HepG2 (cell line): ENCODE data around the gene OTUD1. TPM values are rescaled to one million over a fixed set of nuclear protein-coding genes. Genes with fewer than 3 reads are reported as not detected.

Source experiments
- ATAC-seq: fragments of 200-7000 bp; cut with Tn5 transposase; 3 replicates; pipeline ENCODE4 v1.9.1; 2020; ENCODE audit warnings: mild to moderate bottlenecking, moderate library complexity
- BruUV-seq: library from RNA; stranded (reverse); fragments of 400-500 nt; replicated peaks from 2 replicates; lab custom pipeline; 2021; lab: Mats Ljungman, UMichigan
- CTCF ChIA-PET: fragments of 300-600 bp; formaldehyde crosslinking; extraction: SDS; loops from one replicate; lab custom pipeline; 2021; ENCODE audit warnings: low total read pairs, inconsistent platforms, low intra/inter-chr PET ratio; lab: Yijun Ruan, JAX
- POLR2A ChIA-PET: fragments of 350-600 bp; sonication (Branson Sonifier 250); formaldehyde crosslinking; loops from one replicate; lab custom pipeline; 2020; ENCODE audit warnings: antibody characterized with exemption, inconsistent platforms; lab: Yijun Ruan, JAX
- DNase-seq: peaks from one replicate; pipeline ENCODE4 v3.0.0-alpha.2; 2015; ENCODE audit warnings: low spot score
- FAIRE-seq: peaks from 3 replicates; lab custom pipeline; 2011; peaks lifted over from hg19 to GRCh38; lab: Jason Lieb, UNC
- H2AFZ ChIP-seq: one replicate; pipeline ENCODE4 v1.6.1; 2011; ENCODE audit warnings: low read length, inconsistent platforms
- H3K27ac ChIP-seq: fragments of 300-600 bp; 3 replicates; pipeline ENCODE4 v1.8.0; 2011; ENCODE audit warnings: mixed run types, mild to moderate bottlenecking, mixed read lengths, low read length, inconsistent platforms; ENCODE audit not compliant: insufficient read depth; ENCODE audit errors: extremely low read length
- H3K27me3 ChIP-seq, 2 experiments: fragments of 200-600 bp in 1 of 2; 2 replicates in 1 of 2; 3 replicates in 1 of 2; pipeline versions ENCODE4 v1.6.0 to v1.8.0; 2011; ENCODE audit warnings: low read length in 2 of 2, mild to moderate bottlenecking in 2 of 2, moderate library complexity in 2 of 2, inconsistent platforms in 1 of 2; ENCODE audit not compliant: insufficient read depth in 2 of 2, control insufficient read depth in 1 of 2
- H3K36me3 ChIP-seq, 2 experiments: fragments of 200-600 bp in 1 of 2; replicated peaks in 1 of 2; 2 replicates in 1 of 2; 3 replicates in 1 of 2; pipeline versions ENCODE4 v1.5.1 to v1.8.0; 2011; ENCODE audit warnings: low read length in 2 of 2, inconsistent platforms in 1 of 2; ENCODE audit not compliant: insufficient read depth in 2 of 2, control insufficient read depth in 1 of 2
- H3K4me1 ChIP-seq: 2 replicates; pipeline ENCODE4 v1.5.1; 2012; ENCODE audit warnings: low read length, inconsistent platforms; ENCODE audit not compliant: insufficient read depth
- H3K4me2 ChIP-seq: 2 replicates; pipeline ENCODE4 v1.6.0; 2011; ENCODE audit warnings: low read depth, low read length, inconsistent platforms
- H3K4me3 ChIP-seq, 3 experiments: fragments of 200-600 bp in 1 of 3; sonication (generic), shearing (Covaris generic) in 1 of 3; replicated peaks in 1 of 3; 2 replicates each; pipeline ENCODE4 v1.5.1; 2011 to 2016; ENCODE audit warnings: low read length in 3 of 3, inconsistent platforms in 2 of 3, low read depth in 2 of 3, mild to moderate bottlenecking in 2 of 3, control low read depth in 1 of 3, mixed read lengths in 1 of 3; ENCODE audit not compliant: insufficient read depth in 1 of 3
- H3K79me2 ChIP-seq: one replicate; pipeline ENCODE4 v1.6.1; 2011; ENCODE audit warnings: low read length, inconsistent platforms; ENCODE audit not compliant: insufficient read depth
- H3K9ac ChIP-seq: 2 replicates; pipeline ENCODE4 v1.6.0; 2011; ENCODE audit warnings: mild to moderate bottlenecking, low read depth, low read length, inconsistent platforms; ENCODE audit not compliant: insufficient read depth
- H3K9me3 ChIP-seq: 2 replicates; pipeline ENCODE4 v1.5.1; 2012; ENCODE audit warnings: mild to moderate bottlenecking, low read length
- H4K20me1 ChIP-seq: 2 replicates; pipeline ENCODE4 v1.6.0; 2011; ENCODE audit warnings: inconsistent platforms, mild to moderate bottlenecking, low read length, moderate library complexity; ENCODE audit not compliant: insufficient read depth
- NONO ChIP-seq, 2 experiments: fragments of 450-650 bp in 1 of 2; sonication (generic) in 1 of 2; formaldehyde crosslinking in 1 of 2; IDR thresholded peaks in 1 of 2; conservative IDR thresholded peaks in 1 of 2; 2 replicates each; pipeline versions ENCODE4 v1.6.1 to v1.8.0; 2017 to 2022; ENCODE audit warnings: mild to moderate bottlenecking in 1 of 2, missing genetic modification reagents in 1 of 2, moderate library complexity in 1 of 2
- PBX2 ChIP-seq: IDR thresholded peaks from 2 replicates; pipeline ENCODE4 v1.6.1; 2016; ENCODE audit warnings: control low read depth
- PLRG1 ChIP-seq: fragments of 450-650 bp; conservative IDR thresholded peaks from 2 replicates; pipeline ENCODE4 v1.6.1; 2016
- RFXAP ChIP-seq: sonication (generic); formaldehyde crosslinking; IDR thresholded peaks from 2 replicates; pipeline ENCODE4 v1.4.0; 2020; ENCODE audit warnings: missing genetic modification reagents, borderline replicate concordance
- TAF1 ChIP-seq: sonication (generic); formaldehyde crosslinking; IDR thresholded peaks from 2 replicates; pipeline ENCODE4 v1.4.0; 2020; ENCODE audit warnings: missing genetic modification reagents
- TOPORS ChIP-seq: sonication (generic); formaldehyde crosslinking; IDR thresholded peaks from 2 replicates; pipeline ENCODE4 v1.8.0; 2023; ENCODE audit warnings: mild to moderate bottlenecking, missing genetic modification reagents
- ZC3H4 ChIP-seq: sonication (generic); formaldehyde crosslinking; IDR thresholded peaks from 2 replicates; pipeline ENCODE4 v1.4.0; 2020; ENCODE audit warnings: missing genetic modification reagents, borderline replicate concordance
- ZFYVE20 ChIP-seq: sonication (generic); formaldehyde crosslinking; IDR thresholded peaks from 2 replicates; pipeline ENCODE4 v1.8.0; 2023; ENCODE audit warnings: low read depth, mild to moderate bottlenecking, moderate library complexity, missing genetic modification reagents, borderline replicate concordance
- ZNF263 ChIP-seq: sonication (generic); formaldehyde crosslinking; IDR thresholded peaks from 2 replicates; pipeline ENCODE4 v1.4.0; 2020; ENCODE audit warnings: missing genetic modification reagents
- ZNF354B ChIP-seq: sonication (generic); formaldehyde crosslinking; IDR thresholded peaks from 2 replicates; pipeline ENCODE4 v1.8.0; 2022; ENCODE audit warnings: mild to moderate bottlenecking, missing genetic modification reagents
- ZNF639 ChIP-seq: conservative IDR thresholded peaks from 2 replicates; pipeline ENCODE4 v1.6.1; 2018; ENCODE audit warnings: missing genetic modification reagents
- WGBS: methylation state at CpG from one replicate; pipeline ENCODE4 v1.1.6; 2017; ENCODE audit warnings: low lambda C conversion rate; 5-methylcytosine and 5-hydroxymethylcytosine counted together
- in situ Hi-C: cut with HindIII; loops from 2 replicates; pipeline ENCODE4 v1.10.0; 2017; ENCODE audit warnings: low pct_unique_long_range_greater_than_20kb; ENCODE audit not compliant: extremely low pct_ligation_motif_present
- intact Hi-C: fragments of 100-400 bp; cut with micrococcal nuclease; formaldehyde crosslinking; loops from one replicate; pipeline ENCODE4 v1.10.0; 2022; ENCODE audit not compliant: unreplicated experiment
- polyA plus RNA-seq, 8 experiments: library from polyadenylated mRNA; depleted of rRNA in 3 of 8; stranded (reverse) in 7 of 8; unstranded in 1 of 8; fragments of >200 nt; fragmentation: Illumina TruSeq in 4 of 8; extraction: Trizol in 4 of 8; gene quantifications; 2 replicates each; pipeline versions ENCODE4 v1.2.1 to v1.2.3, GENCODE V29; 2011 to 2016; ENCODE audit warnings: low read depth in 4 of 8, missing spikeins in 1 of 8, mixed read lengths in 1 of 8; ENCODE audit not compliant: insufficient read depth in 1 of 8
- total RNA-seq, 5 experiments: library from RNA; depleted of rRNA; stranded (reverse); fragments of >200 nt; fragmentation: Illumina TruSeq; extraction: Trizol; gene quantifications; 2 replicates each; pipeline ENCODE4 v1.2.3, GENCODE V29; 2016; ENCODE audit warnings: low read depth in 1 of 5
- TF ChIP-seq, protein P1 (sequence below): IDR thresholded peaks from 2 replicates; pipeline ENCODE4 v1.6.1; 2018; ENCODE audit warnings: missing genetic modification reagents, mild to moderate bottlenecking, missing compliant biosample characterization
- TF ChIP-seq, protein P2 (sequence below): sonication (generic); formaldehyde crosslinking; IDR thresholded peaks from 2 replicates; pipeline ENCODE4 v1.5.1; 2020; ENCODE audit warnings: missing genetic modification reagents, mild to moderate bottlenecking, borderline replicate concordance
- TF ChIP-seq, protein P3 (sequence below): sonication (generic); formaldehyde crosslinking; conservative IDR thresholded peaks from 2 replicates; pipeline ENCODE4 v1.8.0; 2022; ENCODE audit warnings: missing genetic modification reagents

Gene OTUD1
- total and polyA plus RNA-seq, 2 of the 13 experiments (the other 11 are each of a cell fraction or from before 2014, with no cell fraction given), result 1.2 to 1.4 TPM

DNA sequence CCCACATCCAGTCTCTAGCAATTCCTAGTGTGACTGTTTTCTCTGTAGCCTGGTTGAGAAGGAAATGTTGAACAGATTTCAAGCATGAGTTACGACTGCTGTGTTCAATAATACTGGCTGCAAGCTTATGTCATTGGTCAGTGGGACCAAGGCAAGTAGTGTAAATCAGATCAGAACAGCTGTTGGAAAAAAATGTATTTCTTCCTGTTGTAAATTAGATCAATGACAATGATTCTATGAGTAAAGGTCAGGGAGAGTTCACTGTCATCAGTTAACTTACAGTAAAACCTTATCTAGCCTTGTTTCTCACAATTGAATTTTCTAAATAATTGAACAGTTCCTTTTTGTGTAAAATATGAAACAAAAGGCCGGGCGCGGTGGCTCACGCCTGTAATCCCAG, 6.7 kb downstream of the OTUD1 start:
- Histone ChIP-seq H3K79me2 (no peaks in the 10 kb centered on the region), H3K27ac (no peak overlapping the region), H3K27me3 (no peaks in the 10 kb centered on the region), H3K36me3 (no peaks in the 10 kb centered on the region), H4K20me1 (no peaks in the 10 kb centered on the region), H3K9ac (no peak overlapping the region), H3K4me1 (peaks cover 15% of the 10 kb centered on the region), H3K4me2 (no peak overlapping the region), H3K9me3 (no peaks in the 10 kb centered on the region), H2AFZ (no peak overlapping the region), H3K4me3 (no peak overlapping the region)
- intact Hi-C loops, result no loop called here
- ChIA-PET CTCF (no interaction called here), POLR2A (no interaction called here)
- TF ChIP-seq PBX2 (no peak), PLRG1 (no peak), ZFYVE20 (CRISPR knock-in tag) (no peak), NONO (IDR thresholded peaks at IDR 0.05) (no peak), NONO (CRISPR knock-in tag; conservative IDR thresholded peaks at IDR 0.05) (no peak), TOPORS (CRISPR knock-in tag) (no peak), ZNF263 (CRISPR knock-in tag) (no peak), ZNF354B (CRISPR knock-in tag) (no peak), ZC3H4 (CRISPR knock-in tag) (no peak), RFXAP (no peak), ZNF639 (CRISPR knock-in tag) (no peak), TAF1 (CRISPR knock-in tag) (no peak)
- TF ChIP-seq, protein P1, sequence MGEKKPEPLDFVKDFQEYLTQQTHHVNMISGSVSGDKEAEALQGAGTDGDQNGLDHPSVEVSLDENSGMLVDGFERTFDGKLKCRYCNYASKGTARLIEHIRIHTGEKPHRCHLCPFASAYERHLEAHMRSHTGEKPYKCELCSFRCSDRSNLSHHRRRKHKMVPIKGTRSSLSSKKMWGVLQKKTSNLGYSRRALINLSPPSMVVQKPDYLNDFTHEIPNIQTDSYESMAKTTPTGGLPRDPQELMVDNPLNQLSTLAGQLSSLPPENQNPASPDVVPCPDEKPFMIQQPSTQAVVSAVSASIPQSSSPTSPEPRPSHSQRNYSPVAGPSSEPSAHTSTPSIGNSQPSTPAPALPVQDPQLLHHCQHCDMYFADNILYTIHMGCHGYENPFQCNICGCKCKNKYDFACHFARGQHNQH, result no peak
- TF ChIP-seq, protein P2, sequence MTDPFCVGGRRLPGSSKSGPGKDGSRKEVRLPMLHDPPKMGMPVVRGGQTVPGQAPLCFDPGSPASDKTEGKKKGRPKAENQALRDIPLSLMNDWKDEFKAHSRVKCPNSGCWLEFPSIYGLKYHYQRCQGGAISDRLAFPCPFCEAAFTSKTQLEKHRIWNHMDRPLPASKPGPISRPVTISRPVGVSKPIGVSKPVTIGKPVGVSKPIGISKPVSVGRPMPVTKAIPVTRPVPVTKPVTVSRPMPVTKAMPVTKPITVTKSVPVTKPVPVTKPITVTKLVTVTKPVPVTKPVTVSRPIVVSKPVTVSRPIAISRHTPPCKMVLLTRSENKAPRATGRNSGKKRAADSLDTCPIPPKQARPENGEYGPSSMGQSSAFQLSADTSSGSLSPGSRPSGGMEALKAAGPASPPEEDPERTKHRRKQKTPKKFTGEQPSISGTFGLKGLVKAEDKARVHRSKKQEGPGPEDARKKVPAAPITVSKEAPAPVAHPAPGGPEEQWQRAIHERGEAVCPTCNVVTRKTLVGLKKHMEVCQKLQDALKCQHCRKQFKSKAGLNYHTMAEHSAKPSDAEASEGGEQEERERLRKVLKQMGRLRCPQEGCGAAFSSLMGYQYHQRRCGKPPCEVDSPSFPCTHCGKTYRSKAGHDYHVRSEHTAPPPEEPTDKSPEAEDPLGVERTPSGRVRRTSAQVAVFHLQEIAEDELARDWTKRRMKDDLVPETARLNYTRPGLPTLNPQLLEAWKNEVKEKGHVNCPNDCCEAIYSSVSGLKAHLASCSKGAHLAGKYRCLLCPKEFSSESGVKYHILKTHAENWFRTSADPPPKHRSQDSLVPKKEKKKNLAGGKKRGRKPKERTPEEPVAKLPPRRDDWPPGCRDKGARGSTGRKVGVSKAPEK (CRISPR knock-in tag), result no peak
- TF ChIP-seq, protein P3, sequence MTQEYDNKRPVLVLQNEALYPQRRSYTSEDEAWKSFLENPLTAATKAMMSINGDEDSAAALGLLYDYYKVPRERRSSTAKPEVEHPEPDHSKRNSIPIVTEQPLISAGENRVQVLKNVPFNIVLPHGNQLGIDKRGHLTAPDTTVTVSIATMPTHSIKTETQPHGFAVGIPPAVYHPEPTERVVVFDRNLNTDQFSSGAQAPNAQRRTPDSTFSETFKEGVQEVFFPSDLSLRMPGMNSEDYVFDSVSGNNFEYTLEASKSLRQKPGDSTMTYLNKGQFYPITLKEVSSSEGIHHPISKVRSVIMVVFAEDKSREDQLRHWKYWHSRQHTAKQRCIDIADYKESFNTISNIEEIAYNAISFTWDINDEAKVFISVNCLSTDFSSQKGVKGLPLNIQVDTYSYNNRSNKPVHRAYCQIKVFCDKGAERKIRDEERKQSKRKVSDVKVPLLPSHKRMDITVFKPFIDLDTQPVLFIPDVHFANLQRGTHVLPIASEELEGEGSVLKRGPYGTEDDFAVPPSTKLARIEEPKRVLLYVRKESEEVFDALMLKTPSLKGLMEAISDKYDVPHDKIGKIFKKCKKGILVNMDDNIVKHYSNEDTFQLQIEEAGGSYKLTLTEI (CRISPR knock-in tag), result no peak
- no TSS peak for BruUV-seq
- WGBS, result 94% methylated on average over 5 of the region's 5 CpGs
- ATAC-seq (no peak), FAIRE-seq (no peak), DNase-seq (no peak)
- in situ Hi-C loops, result no loop called here
